ENCODE data around the gene ZKSCAN4.

ZKSCAN4 gene

GRCh38 chr6:28245206-28245941, 6.7 kb downstream of the ZKSCAN4 start:
- DNase-seq: no peak

DNA sequence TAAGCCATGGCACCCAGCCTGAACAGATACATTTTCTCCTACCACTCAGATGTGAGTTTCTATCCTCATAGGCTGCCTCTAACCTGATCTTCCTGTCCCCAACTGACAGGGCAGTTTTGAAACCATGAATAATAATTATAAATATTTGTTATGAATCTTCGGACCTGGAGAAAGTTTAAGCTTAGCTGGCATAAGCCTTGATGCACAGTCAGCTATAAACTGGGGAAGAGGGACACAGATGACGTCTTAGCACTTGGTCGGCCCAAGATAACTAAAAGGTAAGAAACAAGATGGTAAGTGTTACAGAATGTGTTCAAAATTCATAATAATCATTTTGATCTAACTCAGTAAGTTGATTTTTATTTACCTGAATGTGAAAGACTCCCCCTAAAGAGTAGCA, 8.1 kb downstream of the ZKSCAN4 start:
- no peak for DNase-seq

DNA sequence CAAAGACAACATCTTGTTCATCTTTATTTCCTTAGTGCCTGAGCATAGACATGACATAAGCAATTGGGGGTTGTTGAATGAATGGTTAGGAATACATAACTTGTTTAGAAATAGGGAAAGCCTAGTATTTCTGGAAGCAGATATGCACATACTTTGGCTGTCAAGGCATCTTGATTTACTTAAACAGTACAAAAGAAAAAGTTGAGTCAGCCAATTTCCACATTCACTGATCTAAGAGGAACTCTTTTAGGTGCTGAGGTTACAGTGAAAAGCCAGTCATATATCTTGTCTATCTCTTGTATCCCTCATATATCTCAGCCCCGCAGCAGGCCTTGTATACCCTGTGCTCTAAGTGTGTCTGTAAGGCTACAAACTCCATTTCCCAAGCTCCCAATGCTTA, 11.6 kb downstream of the ZKSCAN4 start:
- no peak for DNase-seq

DNA sequence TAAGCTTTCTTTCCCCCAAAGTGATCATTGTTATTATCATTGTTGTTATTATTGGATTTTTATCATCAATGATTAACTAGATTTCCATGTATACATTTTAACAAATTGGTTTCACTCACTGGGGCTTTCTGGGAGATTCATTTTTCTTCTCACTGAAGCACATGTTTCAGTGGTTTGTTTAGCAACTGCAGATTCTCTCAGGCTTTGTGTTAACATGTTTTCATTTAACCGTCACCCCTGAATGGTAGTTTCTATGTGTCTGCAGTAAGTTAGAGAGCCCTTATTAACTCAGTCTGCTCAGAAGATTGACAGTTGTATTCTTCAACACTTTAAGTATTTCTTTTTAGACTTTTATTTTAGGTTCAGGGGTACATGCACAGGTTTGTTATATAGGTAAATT, 12.4 kb downstream of the ZKSCAN4 start:
- DNase-seq: no peak

DNA sequence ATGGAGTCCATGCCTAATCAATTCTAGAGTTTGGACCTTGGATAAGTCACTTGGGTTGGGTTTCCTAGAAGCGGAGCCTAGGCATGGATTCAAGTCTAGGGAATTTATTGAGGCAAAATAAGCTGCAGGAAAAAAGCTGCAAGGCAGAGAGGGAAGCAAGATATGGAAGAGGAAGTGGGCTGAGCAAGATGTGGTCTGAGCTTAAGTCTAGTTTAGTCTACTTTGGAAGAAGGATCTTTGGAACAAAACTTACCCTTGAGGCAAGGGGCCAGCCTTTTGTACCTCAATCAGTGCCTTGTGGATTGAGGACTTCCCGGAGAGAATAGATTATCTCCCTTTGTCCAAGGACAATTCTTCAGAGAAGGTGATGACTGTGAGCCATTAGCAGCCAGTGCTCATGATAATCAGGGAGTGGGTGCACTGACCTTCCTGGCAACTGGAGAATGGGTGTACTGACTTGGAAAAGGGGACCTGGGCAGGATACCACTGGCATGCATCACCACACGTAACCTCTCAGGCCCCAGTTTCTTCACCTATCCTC, 16.1 kb downstream of the ZKSCAN4 start:
- DNase-seq: no peak

- no peak for DNase-seq
These were observed 19.3 kb downstream of the ZKSCAN4 start for GRCh38 chr6:28232785-28233184.

- no peak for DNase-seq
These were observed 25.6 kb downstream of the ZKSCAN4 start for GRCh38 chr6:28226460-28226859.

DNA sequence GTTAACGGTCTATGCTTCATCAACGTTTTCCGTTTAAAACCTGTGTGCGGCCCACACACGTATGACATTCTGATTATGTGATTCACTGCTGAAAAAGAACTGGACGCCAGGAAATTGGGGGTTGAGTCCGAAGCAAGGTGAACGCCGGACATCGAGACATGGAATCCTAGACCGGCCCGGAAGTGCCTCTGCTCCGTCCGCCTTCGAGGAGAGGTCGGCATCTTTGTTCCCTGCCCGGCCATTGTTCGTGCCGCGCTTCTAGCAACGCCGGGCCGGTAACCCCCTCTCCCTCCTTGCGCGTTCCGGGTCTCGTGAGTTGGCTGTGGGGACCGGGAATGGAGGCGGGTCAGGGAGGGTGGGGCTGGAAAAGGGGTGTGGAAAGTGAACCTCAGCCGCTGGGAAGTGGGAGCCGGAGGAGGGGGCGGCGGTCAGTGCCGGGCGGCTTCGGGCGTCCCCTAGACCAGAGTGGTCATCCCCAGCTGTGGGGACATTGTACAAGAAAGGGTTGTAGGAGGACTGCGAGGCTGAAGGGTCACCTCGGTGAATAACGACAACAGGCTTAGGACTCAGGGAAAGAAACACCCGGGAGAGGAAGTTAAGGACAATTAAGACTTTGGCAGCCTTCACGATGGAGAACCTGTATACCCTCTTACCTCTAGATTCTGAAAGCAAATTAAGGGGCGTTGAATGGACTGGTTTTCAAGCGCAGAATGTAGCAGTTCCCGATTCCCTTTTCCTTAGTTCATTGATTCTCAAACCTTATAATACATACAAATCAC, 26.8 kb downstream of the ZKSCAN4 start, which contains the start of gene ZSCAN9:
Gene ZSCAN9, plus strand, starts transcription at position 220 of the 779 bp plus-strand sequence. CDS start 1,810 bp downstream, outside the sequence.
- DNase-seq: peak; percentile 22

- no peak for DNase-seq
These were observed 27.7 kb downstream of the ZKSCAN4 start for GRCh38 chr6:28224131-28225055.

DNA sequence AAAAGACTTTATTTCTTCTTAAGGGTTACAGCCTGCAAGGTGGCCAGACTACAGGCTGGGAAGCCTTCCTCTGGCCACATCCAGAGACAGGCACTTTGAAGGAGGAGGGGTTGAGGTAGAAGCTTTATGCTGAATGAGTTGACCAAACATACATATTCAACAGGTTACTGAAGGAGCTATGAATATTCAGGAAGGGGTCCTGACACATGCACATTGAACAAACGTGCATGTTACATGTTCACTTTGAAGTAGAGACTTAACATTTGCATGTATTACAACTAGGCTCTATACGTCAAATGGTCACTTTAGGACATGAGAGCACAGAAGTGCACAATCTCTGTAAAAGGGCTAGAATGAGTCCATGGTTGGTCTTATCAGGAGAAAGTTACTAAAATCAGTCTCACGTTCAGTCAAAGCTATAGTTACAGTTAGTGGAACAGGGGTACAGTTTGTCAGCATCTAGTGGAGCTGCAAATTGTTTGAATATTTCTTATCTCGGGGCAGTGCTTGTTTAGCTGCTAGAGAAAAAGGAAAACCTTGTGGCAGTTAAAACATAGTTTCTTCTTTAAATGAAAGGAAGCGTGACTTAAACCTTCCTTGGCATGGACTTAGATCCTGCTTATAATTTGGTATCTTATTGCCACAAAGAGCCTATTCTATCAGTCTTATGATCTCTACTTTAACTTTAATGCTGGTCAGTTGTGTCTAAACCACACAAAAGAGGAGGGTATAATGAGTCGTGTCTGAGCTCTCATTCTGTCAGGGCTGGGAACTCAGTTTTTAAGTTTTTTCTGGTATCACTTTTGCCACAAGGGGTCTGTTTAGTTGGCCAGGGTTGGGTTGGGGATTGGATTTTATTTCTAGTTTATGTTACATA, 31.6 kb downstream of the ZKSCAN4 start:
- DNase-seq: no peak

GRCh38 chr6:28218312-28219248, 33.5 kb downstream of the ZKSCAN4 start:
- no peak for DNase-seq

DNA sequence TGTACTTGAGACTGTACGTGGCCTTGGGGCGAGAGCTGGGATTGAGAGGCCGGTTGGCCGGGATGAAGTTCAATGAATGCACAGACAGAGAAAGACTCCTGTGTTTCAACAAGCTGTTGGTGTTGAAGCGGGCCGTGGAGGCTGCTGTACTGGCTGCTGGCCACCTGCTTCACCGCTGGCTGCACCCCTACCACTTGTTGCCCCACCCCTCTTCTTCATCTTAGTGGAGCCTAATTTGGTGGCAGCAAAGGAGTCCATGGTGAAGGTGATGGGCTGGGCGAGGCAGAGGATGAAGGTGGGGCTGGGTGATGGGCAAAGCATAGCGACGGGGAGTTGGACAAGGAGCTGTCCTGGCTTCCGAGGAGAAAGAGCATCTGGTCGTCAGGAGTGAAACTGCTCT, 34.2 kb downstream of the ZKSCAN4 start:
- no peak for DNase-seq

DNA sequence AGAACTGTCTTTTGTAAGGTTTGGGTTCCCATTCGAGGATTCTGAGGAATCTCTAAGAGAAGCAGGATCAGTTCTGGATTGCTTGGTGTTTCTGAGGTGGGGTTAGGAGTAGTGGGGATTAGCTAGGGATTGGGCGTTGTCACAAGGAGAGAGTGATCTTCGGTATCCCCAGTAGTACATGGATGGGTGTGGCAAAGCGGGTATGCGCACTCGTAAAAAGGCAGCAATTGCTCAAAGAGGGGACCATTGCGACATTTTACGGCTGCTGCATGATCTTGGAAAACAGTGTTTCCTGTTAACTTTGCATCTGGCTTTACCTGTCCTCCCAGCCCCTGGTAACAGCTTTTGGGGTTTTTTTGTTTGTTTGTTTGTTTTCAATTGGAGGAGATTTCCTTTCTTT, 36.6 kb downstream of the ZKSCAN4 start:
- no peak for DNase-seq

- no peak for DNase-seq
These were observed 38.9 kb downstream of the ZKSCAN4 start for GRCh38 chr6:28213213-28213523.

- no peak for DNase-seq
These were observed 39.4 kb downstream of the ZKSCAN4 start for GRCh38 chr6:28212510-28213212.

- DNase-seq: no peak
These were observed 40.1 kb downstream of the ZKSCAN4 start for GRCh38 chr6:28211840-28212509.

DNA sequence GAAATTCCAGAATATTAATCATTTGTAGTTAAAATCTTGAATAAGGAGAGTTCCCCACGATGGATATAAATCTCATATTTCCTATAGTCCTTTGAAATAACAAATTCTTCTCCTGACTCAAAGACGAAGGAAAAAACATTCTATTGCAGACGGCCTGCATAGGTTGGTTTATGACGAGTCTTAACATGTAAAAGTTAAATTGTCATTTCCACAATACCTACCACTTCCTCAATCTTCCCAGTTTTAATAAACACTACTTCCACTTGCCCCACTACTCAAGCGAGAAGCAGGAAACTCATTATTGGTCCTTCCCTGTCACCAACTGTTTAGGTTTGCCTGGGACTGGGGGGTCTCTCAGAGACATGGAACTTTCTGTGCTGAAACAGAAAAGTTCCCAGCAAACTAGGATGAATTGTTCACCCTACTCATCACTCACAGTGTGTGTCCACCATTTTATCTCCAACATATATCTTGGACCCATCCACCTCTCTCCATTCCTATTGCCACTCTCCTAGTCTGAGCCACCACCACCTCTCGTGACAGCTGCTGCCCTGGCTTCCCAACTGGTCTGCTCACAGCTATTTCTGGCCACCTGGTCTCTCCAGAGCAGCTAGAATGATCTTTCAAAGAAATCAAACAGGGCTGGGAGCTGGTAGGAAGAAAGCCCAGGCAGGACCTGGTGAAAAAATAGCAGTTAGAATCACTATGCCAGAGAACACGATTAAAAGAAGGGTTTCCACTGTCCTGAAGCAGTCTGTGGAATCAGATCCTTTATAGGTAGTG, 42.1 kb downstream of the ZKSCAN4 start:
- no peak for DNase-seq

DNA sequence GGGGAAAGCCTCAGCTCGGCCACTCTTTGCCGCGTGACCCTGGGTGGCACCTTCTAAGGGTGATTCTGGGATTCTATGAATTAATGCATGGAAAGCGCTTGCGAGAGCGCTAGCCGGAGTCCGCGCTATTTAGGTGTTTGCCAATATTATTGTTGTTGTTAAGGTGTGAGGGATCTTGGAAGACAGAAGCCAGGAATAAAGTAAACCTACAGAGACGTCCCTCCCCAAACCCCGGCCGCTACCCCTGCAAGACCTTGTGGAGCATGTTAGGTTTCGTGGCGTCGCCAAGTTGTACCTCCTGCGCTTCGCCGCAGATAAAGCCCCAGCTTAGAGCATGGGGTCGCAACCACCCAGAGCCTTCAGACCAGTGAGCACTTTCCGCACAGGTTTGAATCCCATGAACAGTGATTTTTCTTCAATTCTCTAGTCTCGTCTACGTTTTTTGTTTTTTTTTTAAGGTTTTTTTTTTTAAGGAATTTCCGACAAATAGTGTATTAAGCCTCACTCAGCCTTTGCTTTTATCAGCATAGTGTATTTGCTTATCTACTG, 43.9 kb downstream of the ZKSCAN4 start:
- no peak for DNase-seq

Measured in NCI-H1048 (cell line).